Lung (tissue), 12 donors: ENCODE data around the gene COBLL1. TPM values are rescaled to one million over a fixed set of nuclear protein-coding genes. Genes with fewer than 3 reads are reported as not detected.

ENCODE experiments used
- ATAC-seq: fragments of 200-7000 bp; cut with Tn5 transposase; one replicate; pipeline ENCODE4 v1.9.1; 2020; ENCODE audit warnings: moderate number of reproducible peaks; ENCODE audit not compliant: insufficient read depth, low FRiP score
- DNase-seq, 3 donors: peaks; one replicate each; pipeline ENCODE4 v3.0.0-alpha.2; 2013 to 2017
- H3K27ac ChIP-seq, 2 donors: one replicate each; pipeline ENCODE4 v1.5.1; 2013; ENCODE audit warnings: mild to moderate bottlenecking in 2 of 2, moderate library complexity in 2 of 2, control low read depth in 1 of 2, inconsistent platforms in 1 of 2, low read depth in 1 of 2, low read length in 1 of 2
- H3K27me3 ChIP-seq, 3 donors: one replicate each; pipeline ENCODE4 v1.5.1; 2013; ENCODE audit warnings: low read length in 2 of 3; ENCODE audit not compliant: control insufficient read depth in 3 of 3, insufficient read depth in 3 of 3
- H3K36me3 ChIP-seq, 4 donors: one replicate each; pipeline ENCODE4 v1.5.1; 2013; ENCODE audit warnings: low read length in 4 of 4, mild to moderate bottlenecking in 1 of 4, moderate library complexity in 1 of 4; ENCODE audit not compliant: control insufficient read depth in 4 of 4, insufficient read depth in 4 of 4
- H3K4me1 ChIP-seq, 5 donors: one replicate each; pipeline ENCODE4 v1.5.1; 2013; ENCODE audit warnings: low read length in 5 of 5, mild to moderate bottlenecking in 2 of 5, moderate library complexity in 1 of 5; ENCODE audit not compliant: control insufficient read depth in 5 of 5, insufficient read depth in 5 of 5
- H3K4me3 ChIP-seq: one replicate; pipeline ENCODE4 v1.5.1; 2013; ENCODE audit warnings: mild to moderate bottlenecking, control low read depth, moderate library complexity
- H3K9ac ChIP-seq, 2 donors: one replicate each; pipeline ENCODE4 v1.5.1; 2013; ENCODE audit warnings: low read length in 2 of 2, control low read depth in 1 of 2; ENCODE audit not compliant: insufficient read depth in 1 of 2
- H3K9me3 ChIP-seq, 4 donors: one replicate each; pipeline ENCODE4 v1.5.1; 2013; ENCODE audit warnings: low read length in 3 of 4, mild to moderate bottlenecking in 1 of 4, moderate library complexity in 1 of 4; ENCODE audit not compliant: control insufficient read depth in 4 of 4, insufficient read depth in 3 of 4
- WGBS, 2 donors: extraction: QIAGEN DNeasy Blood & Tissue Kit; methylation state at CpG; one replicate each; pipeline ENCODE4 v1.1.7; 2013; 5-methylcytosine and 5-hydroxymethylcytosine counted together
- polyA plus RNA-seq, 2 donors: library from polyadenylated mRNA; stranded (reverse); fragments of 200-250 nt; gene quantifications; one replicate each; pipeline ENCODE4 v1.2.1, GENCODE V29; 2013
- total RNA-seq, 2 donors: library from RNA; depleted of rRNA in 1 of 2; stranded (reverse); fragments of >200 nt in 1 of 2; gene quantifications; one replicate each; pipeline ENCODE4 v1.2.1, GENCODE V29; 2014 to 2021
- TF ChIP-seq, protein P1 (sequence below): IDR thresholded peaks from 2 replicates; pipeline ENCODE4 v1.5.1; 2012; ENCODE audit warnings: mild to moderate bottlenecking; ENCODE audit errors: control extremely low read depth, extremely low read depth
- donor health status: control.
- donor health status: control.
- donor health status: Bipolar disorder and iron deficiency.
- donor health status: healthy.
- donor health status: DM: yes; HTN: yes; CAD: no.

Gene COBLL1
- total and polyA plus RNA-seq, 4 donors = 13.0 to 86.5 (median 53.7) TPM

GRCh38 chr2:164693834-164694233 is 147.8 kb downstream of the COBLL1 start:
- no peaks in the 10 kb centered on the region for H3K9me3 ChIP-seq
- ATAC-seq (no peak), DNase-seq (no peak)
- peaks cover 0 to 4% (median 0%) of the 10 kb centered on the region in 5 donors for H3K4me1 ChIP-seq
- H3K4me3 ChIP-seq = no peak overlapping the region
- H3K27me3 ChIP-seq = no peaks in the 10 kb centered on the region
- H3K36me3 ChIP-seq = peaks cover 0 to 26% (median 4%) of the 10 kb centered on the region in 4 donors
- TF ChIP-seq, protein P1, sequence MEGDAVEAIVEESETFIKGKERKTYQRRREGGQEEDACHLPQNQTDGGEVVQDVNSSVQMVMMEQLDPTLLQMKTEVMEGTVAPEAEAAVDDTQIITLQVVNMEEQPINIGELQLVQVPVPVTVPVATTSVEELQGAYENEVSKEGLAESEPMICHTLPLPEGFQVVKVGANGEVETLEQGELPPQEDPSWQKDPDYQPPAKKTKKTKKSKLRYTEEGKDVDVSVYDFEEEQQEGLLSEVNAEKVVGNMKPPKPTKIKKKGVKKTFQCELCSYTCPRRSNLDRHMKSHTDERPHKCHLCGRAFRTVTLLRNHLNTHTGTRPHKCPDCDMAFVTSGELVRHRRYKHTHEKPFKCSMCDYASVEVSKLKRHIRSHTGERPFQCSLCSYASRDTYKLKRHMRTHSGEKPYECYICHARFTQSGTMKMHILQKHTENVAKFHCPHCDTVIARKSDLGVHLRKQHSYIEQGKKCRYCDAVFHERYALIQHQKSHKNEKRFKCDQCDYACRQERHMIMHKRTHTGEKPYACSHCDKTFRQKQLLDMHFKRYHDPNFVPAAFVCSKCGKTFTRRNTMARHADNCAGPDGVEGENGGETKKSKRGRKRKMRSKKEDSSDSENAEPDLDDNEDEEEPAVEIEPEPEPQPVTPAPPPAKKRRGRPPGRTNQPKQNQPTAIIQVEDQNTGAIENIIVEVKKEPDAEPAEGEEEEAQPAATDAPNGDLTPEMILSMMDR = no peak
- no peak overlapping the region for H3K9ac ChIP-seq
- no peak overlapping the region for H3K27ac ChIP-seq

- H3K4me1 ChIP-seq = peaks cover 0 to 4% (median 0%) of the 10 kb centered on the region in 5 donors
Measured at GRCh38 chr2:164693390-164693789, 148.2 kb downstream of the COBLL1 start.

GRCh38 chr2:164692958-164693357 is 148.7 kb downstream of the COBLL1 start:
- WGBS, 2 donors = 80 to 85% methylated on average over 2 of the region's 2 CpGs
- H3K4me1 ChIP-seq = peaks cover 0 to 4% (median 0%) of the 10 kb centered on the region in 5 donors
- no peaks in the 10 kb centered on the region for H3K9me3 ChIP-seq
- H3K27me3 ChIP-seq = no peaks in the 10 kb centered on the region
- ATAC-seq (no peak), DNase-seq (no peak)
- H3K4me3 ChIP-seq = no peak overlapping the region
- peaks cover 0 to 26% (median 4%) of the 10 kb centered on the region in 4 donors for H3K36me3 ChIP-seq
- TF ChIP-seq, protein P1 = no peak
- no peak overlapping the region for H3K9ac ChIP-seq
- no peak overlapping the region for H3K27ac ChIP-seq

More at GRCh38 chr2:164693390-164693789, 148.2 kb downstream of the COBLL1 start:
- TF ChIP-seq, protein P1 = no peak
- H3K27ac ChIP-seq = no peak overlapping the region
- DNase-seq = no peak
- H3K4me3 ChIP-seq = no peak overlapping the region
- no peaks in the 10 kb centered on the region for H3K9me3 ChIP-seq
- H3K9ac ChIP-seq = no peak overlapping the region
- H3K27me3 ChIP-seq = no peaks in the 10 kb centered on the region
- ATAC-seq = no peak
- H3K36me3 ChIP-seq = peaks cover 0 to 26% (median 4%) of the 10 kb centered on the region in 4 donors

- Histone ChIP-seq H3K4me3 (no peak overlapping the region), H3K9ac (no peak overlapping the region), H3K4me1 (peaks cover 0 to 4% (median 0%) of the 10 kb centered on the region in 5 donors), H3K27me3 (no peaks in the 10 kb centered on the region), H3K27ac (no peak overlapping the region), H3K36me3 (peaks cover 0 to 26% (median 5%) of the 10 kb centered on the region in 4 donors), H3K9me3 (peaks cover 0 to 2% (median 0%) of the 10 kb centered on the region in 4 donors)
- WGBS, 2 donors = 70 to 85% methylated on average over 3 of the region's 3 CpGs
- TF ChIP-seq, protein P1 = no peak
- ATAC-seq = no peak
- no peak for DNase-seq
Measured at GRCh38 chr2:164692114-164692513, 149.5 kb downstream of the COBLL1 start.
